Measurements from ENCODE around the gene PYROXD2.

DNA sequence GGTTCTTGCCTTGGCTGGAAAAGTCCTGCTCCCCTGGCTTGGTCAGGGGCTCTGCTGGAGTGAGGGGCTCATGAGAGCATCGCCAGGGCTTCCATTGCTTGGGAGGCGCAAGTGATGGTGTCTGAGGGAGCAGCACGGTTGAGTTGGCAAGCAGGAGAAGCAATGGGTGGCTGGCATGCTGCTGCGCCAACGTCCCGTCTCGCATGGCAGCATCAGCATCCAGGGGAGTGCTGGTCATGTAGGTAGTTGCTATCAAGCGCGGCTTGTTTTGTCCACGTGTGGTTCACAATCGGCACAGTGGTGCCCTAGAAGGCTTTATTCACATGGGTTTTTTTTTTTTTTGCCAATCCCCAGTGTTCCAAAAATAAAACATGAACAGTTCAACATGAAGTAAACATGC, 3.8 kb downstream of the PYROXD2 start:
- TF ChIP-seq, protein P1, sequence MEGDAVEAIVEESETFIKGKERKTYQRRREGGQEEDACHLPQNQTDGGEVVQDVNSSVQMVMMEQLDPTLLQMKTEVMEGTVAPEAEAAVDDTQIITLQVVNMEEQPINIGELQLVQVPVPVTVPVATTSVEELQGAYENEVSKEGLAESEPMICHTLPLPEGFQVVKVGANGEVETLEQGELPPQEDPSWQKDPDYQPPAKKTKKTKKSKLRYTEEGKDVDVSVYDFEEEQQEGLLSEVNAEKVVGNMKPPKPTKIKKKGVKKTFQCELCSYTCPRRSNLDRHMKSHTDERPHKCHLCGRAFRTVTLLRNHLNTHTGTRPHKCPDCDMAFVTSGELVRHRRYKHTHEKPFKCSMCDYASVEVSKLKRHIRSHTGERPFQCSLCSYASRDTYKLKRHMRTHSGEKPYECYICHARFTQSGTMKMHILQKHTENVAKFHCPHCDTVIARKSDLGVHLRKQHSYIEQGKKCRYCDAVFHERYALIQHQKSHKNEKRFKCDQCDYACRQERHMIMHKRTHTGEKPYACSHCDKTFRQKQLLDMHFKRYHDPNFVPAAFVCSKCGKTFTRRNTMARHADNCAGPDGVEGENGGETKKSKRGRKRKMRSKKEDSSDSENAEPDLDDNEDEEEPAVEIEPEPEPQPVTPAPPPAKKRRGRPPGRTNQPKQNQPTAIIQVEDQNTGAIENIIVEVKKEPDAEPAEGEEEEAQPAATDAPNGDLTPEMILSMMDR (IDR thresholded peaks at IDR 0.05) = no peak
- TF ChIP-seq POLR2A (IDR thresholded peaks at IDR 0.05) = no peak
- no peak for TF ChIP-seq POLR2AphosphoS5 (IDR thresholded peaks at IDR 0.05)
- no peak for TF ChIP-seq EP300 (IDR thresholded peaks at IDR 0.05)
